Measurements from ENCODE around the gene ASCL1.

Gene ASCL1

GRCh38 chr12:102913453-102914226, 43.8 kb upstream of the ASCL1 start:
- TF ChIP-seq CTCF (conservative IDR thresholded peaks at IDR 0.05; ENCODE audit: low read length) = no peak
- no peak overlapping the region for H3K4me3 ChIP-seq (ENCODE audit: low read length)
- DNase-seq (ENCODE audit: low read depth) = no peak

- H3K4me3 ChIP-seq (ENCODE audit: low read length) = no peak overlapping the region
- no peak for DNase-seq (ENCODE audit: low read depth)
- no peak for TF ChIP-seq CTCF (conservative IDR thresholded peaks at IDR 0.05; ENCODE audit: low read length)
These were observed 41.0 kb upstream of the ASCL1 start for GRCh38 chr12:102916252-102917025.

- TF ChIP-seq CTCF (conservative IDR thresholded peaks at IDR 0.05; ENCODE audit: low read length) = no peak
- no peak for DNase-seq (ENCODE audit: low read depth)
- no peak within 1 kb of the TSS for H3K4me3 ChIP-seq (ENCODE audit: low read length)
These were observed 40.3 kb upstream of the ASCL1 start, which contains the start of gene PAH for GRCh38 chr12:102917026-102917787. Gene PAH, minus strand, starts transcription at chr12:102917244. Its CDS starts 114 bp downstream, at chr12:102917130.

GRCh38 chr12:102918840-102919239, 38.6 kb upstream of the ASCL1 start:
- no peak for TF ChIP-seq CTCF (conservative IDR thresholded peaks at IDR 0.05; ENCODE audit: low read length)
- no peak overlapping the region for H3K4me3 ChIP-seq (ENCODE audit: low read length)
- DNase-seq (ENCODE audit: low read depth) = no peak

- no peak for TF ChIP-seq CTCF (conservative IDR thresholded peaks at IDR 0.05; ENCODE audit: low read length)
- DNase-seq (ENCODE audit: low read depth) = no peak
- no peak overlapping the region for H3K4me3 ChIP-seq (ENCODE audit: low read length)
These were observed 37.2 kb upstream of the ASCL1 start for GRCh38 chr12:102920271-102920670.

- H3K4me3 ChIP-seq (ENCODE audit: low read length) = no peak overlapping the region
- no peak for TF ChIP-seq CTCF (conservative IDR thresholded peaks at IDR 0.05; ENCODE audit: low read length)
- no peak for DNase-seq (ENCODE audit: low read depth)
These were observed 36.2 kb upstream of the ASCL1 start for GRCh38 chr12:102921240-102921639.
